Mammary microvascular endothelial cell (primary cell): ENCODE data around the gene FRS2. TPM values are rescaled to one million over a fixed set of nuclear protein-coding genes. Genes with fewer than 3 reads are reported as not detected.

Source experiments
- total RNA-seq: library from RNA; depleted of rRNA; stranded (reverse); fragments of >200 nt; gene quantifications from 2 replicates; pipeline ENCODE4 v1.2.3, GENCODE V29; 2015

Gene FRS2
- 9.9 and 13.9 TPM in 2 replicates for total RNA-seq

GRCh38 chr12:69470189-69471075, at the start of gene FRS2:
FRS2 (plus strand) TSS chr12:69470388; CDS start chr12:69569031, 98,643 bp downstream.

GRCh38 chr12:69585189-69586062, 115.2 kb downstream of the FRS2 start, which contains the start of gene CCT2:
CCT2 (plus strand) TSS chr12:69585459; CDS start chr12:69585522, 63 bp downstream.

GRCh38 chr12:69610729-69611128, 140.5 kb downstream of the FRS2 start, which contains the start of gene LRRC10:
LRRC10 (minus strand) TSS chr12:69610907; CDS start chr12:69610838, 69 bp downstream.

Other genes with a start within 250 kb of the FRS2 start
- gene CPSF6, start 230.8 kb upstream of the FRS2 start, total RNA-seq = 26.0 and 27.3 TPM in 2 replicates
- gene LYZ, start 122.0 kb upstream of the FRS2 start, total RNA-seq = not detected in 2 replicates
- gene YEATS4, start 110.6 kb upstream of the FRS2 start, total RNA-seq = 29.1 and 43.8 TPM in 2 replicates
- gene CCT2, start 115.1 kb downstream of the FRS2 start, total RNA-seq = 213 and 226 TPM in 2 replicates
- gene LRRC10, start 140.5 kb downstream of the FRS2 start, total RNA-seq = not detected in 2 replicates
- gene BEST3, start 228.9 kb downstream of the FRS2 start, total RNA-seq = not detected in 2 replicates